ENCODE data around the gene THSD4.

DNA sequence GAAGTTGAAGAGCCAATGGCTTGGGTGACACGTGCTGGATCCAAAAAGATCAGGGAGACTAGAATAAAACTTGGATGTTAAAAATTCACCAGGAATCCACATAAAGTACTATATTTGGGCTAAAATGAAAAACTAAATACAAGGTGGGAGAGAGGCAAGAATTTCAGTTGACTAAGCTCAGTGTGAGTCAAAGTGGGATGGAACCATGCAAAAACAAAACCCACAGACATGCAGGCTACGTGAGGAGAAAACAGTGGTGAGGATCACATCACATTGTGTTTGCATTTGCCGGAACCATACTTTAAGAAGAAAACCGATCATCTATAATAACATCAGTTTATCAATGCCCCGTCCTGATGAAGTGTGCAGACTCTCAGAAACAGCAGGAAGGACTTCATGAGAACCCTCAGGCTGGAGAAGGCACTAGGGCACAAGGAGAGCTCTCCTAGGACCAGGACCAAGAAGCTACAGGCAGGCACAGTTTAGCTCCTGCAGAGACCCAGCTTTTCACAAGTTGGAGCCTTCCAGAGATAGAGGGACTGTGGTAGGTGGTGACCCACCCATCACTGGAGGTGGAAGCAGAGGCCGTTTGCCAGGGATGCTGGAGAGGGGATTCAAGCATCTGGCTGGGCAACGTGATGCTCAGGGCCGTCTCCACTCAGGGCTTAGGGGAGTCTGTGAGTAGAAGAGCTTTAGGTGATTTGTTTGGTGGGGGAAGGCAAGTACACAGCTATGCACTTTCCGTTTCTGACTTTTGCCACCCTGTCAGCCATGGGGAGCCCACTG is 666.1 kb downstream of the THSD4 start:
- TF ChIP-seq POLR2AphosphoS5 (IDR thresholded peaks at IDR 0.05; ENCODE audit: low read depth), result no peak
- no peak for TF ChIP-seq CTCF (IDR thresholded peaks at IDR 0.05; ENCODE audit: insufficient read depth, low read length)
- TF ChIP-seq REST (IDR thresholded peaks at IDR 0.05; ENCODE audit: insufficient replicate concordance, low read depth), result no peak

Measured in HL-60 (cell line).